ENCODE measurements around the gene SLC2A1. TPM values are rescaled to one million over a fixed set of nuclear protein-coding genes. Genes with fewer than 3 reads are reported as not detected.

Gene SLC2A1
- total and polyA plus RNA-seq, 11 donors, result 10.6 to 196 (median 29.9) TPM

DNA sequence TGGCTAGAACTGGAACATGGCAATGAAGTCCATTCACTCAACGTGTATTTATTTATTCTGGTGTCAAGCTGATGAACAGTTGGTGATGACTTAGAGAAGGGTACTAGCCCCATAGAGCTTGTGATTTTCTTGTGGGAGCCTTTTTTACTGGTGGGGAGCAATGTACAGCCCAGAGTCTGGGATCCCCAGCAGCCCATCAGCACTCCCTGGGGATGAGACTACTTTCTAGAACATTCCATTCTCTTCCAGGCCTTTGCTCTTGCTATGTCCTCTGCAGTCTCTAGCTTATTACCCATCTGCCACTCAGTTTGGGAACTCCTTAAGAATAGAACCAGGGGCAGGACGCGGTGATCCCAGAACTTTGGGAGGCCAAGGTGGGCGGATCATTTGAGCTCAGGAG is 11.6 kb downstream of the SLC2A1 start:
- Histone ChIP-seq H3K4me1 (peaks cover 0 to 83% (median 41%) of the 10 kb centered on the region in 12 donors), H3K27me3 (no peaks in the 10 kb centered on the region), H3K27ac (peak overlapping the region; percentile 67 to 92 (median 82)), H3K9me3 (no peaks in the 10 kb centered on the region), H3K36me3 (peaks cover 0 to 4% (median 0%) of the 10 kb centered on the region in 9 donors), H3K4me3 (no peak overlapping the region)
- intact Hi-C loops (cut with DNase I), result no loop called here
- WGBS, 4 donors, result 78 to 89% (median 82%) methylated on average over 3 to 4 of the region's 4 CpGs
- no peak for DNase-seq
- TF ChIP-seq, protein P1, sequence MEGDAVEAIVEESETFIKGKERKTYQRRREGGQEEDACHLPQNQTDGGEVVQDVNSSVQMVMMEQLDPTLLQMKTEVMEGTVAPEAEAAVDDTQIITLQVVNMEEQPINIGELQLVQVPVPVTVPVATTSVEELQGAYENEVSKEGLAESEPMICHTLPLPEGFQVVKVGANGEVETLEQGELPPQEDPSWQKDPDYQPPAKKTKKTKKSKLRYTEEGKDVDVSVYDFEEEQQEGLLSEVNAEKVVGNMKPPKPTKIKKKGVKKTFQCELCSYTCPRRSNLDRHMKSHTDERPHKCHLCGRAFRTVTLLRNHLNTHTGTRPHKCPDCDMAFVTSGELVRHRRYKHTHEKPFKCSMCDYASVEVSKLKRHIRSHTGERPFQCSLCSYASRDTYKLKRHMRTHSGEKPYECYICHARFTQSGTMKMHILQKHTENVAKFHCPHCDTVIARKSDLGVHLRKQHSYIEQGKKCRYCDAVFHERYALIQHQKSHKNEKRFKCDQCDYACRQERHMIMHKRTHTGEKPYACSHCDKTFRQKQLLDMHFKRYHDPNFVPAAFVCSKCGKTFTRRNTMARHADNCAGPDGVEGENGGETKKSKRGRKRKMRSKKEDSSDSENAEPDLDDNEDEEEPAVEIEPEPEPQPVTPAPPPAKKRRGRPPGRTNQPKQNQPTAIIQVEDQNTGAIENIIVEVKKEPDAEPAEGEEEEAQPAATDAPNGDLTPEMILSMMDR (IDR thresholded peaks at IDR 0.05), result no peak
- TF ChIP-seq POLR2A (IDR thresholded peaks at IDR 0.05), result no peak
- ATAC-seq, result no peak

DNA sequence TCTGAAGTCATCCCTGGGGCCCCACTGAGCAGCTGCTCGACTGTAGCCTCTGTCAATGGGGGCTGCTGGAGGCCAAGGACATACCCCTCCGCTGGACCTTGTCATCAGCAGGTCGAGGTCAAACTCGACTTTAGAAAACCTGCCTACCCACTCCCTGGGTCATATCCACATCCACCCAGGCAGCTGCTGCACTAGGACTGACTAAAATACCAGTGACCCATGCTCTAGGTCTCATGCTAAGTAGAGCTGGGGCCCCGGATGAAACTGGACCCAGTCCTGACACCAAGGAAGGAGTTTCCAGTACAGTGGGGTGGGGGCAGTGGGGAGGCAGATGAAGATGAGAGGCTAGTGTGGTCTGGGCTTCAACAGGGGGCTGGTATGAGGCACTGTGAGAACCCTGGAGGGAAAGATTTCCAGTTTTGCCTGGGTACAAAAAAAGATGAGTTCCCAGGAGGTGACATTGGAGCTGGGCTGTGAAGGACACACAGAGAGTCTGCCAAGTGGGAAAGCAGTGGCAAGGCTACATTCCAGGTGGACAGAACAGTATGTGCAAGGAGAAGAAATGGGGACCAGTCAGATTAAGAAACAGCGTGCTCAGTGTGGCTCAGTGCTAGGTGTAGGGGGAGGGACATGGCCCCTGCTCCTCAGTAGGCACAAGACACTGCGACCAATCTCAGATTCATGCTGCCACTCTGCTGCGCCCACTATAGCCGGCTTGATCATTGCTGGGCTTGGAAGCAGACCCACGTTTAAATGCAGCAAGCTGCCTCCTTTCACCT is 12.4 kb downstream of the SLC2A1 start:
- H3K27ac ChIP-seq, result peak overlapping the region; percentile 67 to 92 (median 82)
- peaks cover 0 to 4% (median 0%) of the 10 kb centered on the region in 9 donors for H3K36me3 ChIP-seq
- no peak overlapping the region for H3K4me3 ChIP-seq
- H3K4me1 ChIP-seq, result peaks cover 1 to 87% (median 49%) of the 10 kb centered on the region in 12 donors
- H3K9me3 ChIP-seq, result no peaks in the 10 kb centered on the region
- no peak for DNase-seq
- intact Hi-C loops (cut with DNase I), result no loop called here
- no peak for TF ChIP-seq POLR2A (IDR thresholded peaks at IDR 0.05)
- TF ChIP-seq, protein P1 (IDR thresholded peaks at IDR 0.05), result no peak
- WGBS, 4 donors, result 45 to 60% (median 58%) methylated on average over 10 of the region's 10 CpGs
- no peaks in the 10 kb centered on the region for H3K27me3 ChIP-seq
- ATAC-seq, result peak; percentile 11 to 41 (median 38)

DNA sequence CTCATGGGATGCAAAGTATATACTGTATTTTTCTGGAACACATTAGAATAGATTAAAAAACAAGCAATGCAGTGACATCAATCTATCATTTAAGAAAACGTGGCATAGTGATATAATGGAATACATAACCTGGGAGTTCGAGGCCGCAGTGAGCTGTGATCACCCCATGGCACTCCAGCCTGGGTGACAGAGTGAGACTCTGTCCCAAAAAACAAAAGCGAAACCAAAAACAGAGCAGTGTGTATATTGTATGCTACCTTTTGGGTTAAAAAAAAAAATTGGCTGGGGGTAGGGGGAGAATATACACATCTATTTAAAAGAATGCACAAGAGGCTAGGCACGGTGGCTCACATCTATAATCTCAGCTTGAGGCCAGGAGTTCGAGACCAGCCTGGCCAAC is 13.5 kb downstream of the SLC2A1 start:
- no peak for ATAC-seq
- DNase-seq, result no peak
- Histone ChIP-seq H3K9me3 (no peaks in the 10 kb centered on the region), H3K36me3 (peaks cover 0 to 4% (median 0%) of the 10 kb centered on the region in 9 donors), H3K27ac (peak overlapping the region in 11 of 12 donors; percentile 62 to 92 (median 82)), H3K27me3 (no peaks in the 10 kb centered on the region), H3K4me3 (no peak overlapping the region), H3K4me1 (peaks cover 7 to 96% (median 60%) of the 10 kb centered on the region in 12 donors)
- TF ChIP-seq, protein P1 (IDR thresholded peaks at IDR 0.05), result no peak
- TF ChIP-seq POLR2A (IDR thresholded peaks at IDR 0.05), result no peak
- WGBS, 4 donors, result 71 to 90% (median 77%) methylated on average over 5 to 6 of the region's 6 CpGs
- intact Hi-C loops (cut with DNase I), result no loop called here

DNA sequence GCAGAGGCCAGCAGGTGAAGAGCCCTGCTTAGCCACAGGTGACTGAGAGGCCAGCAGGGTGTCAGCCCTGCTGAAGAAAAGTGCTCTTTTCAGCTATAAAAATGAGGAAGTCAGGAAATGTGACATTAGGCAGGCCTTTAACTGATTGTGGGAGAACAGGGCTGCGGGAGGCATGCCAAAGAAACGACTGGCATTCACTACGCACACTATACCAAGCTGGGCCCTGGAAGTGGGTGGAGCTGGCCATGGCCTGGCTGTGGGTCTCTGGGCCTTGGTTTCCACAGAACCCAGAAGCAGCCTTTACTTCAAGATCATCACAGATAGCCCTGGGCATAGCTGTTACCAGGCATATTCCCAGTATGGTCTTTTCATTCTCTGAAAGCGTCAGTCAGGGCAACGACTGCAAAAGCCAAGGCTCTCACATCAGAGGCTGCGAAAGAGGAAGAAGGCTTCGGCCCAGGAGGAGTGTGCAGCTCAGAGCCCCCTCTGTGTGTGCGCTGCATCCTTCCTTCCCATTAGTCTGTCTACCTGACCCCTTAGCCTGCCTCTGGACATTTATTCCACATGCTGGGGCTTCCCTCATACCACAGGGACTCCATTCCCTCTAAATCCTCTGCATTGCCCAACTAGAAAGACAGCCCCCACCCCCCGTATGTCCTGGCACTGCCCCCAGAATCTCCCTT is 14.3 kb downstream of the SLC2A1 start:
- Histone ChIP-seq H3K27me3 (no peaks in the 10 kb centered on the region), H3K27ac (peak overlapping the region; percentile 62 to 92 (median 82)), H3K4me3 (peak overlapping the region in 1 of 12 donors; percentile 8), H3K36me3 (peaks cover 0 to 4% (median 0%) of the 10 kb centered on the region in 9 donors), H3K4me1 (peaks cover 7 to 98% (median 64%) of the 10 kb centered on the region in 12 donors), H3K9me3 (no peaks in the 10 kb centered on the region)
- TF ChIP-seq, protein P1 (IDR thresholded peaks at IDR 0.05), result no peak
- TF ChIP-seq POLR2A (IDR thresholded peaks at IDR 0.05), result no peak
- 48 to 71% (median 53%) methylated on average over 9 of the region's 9 CpGs for WGBS, 4 donors
- DNase-seq, result peak; percentile 71 to 87 (median 79)
- intact Hi-C loops (cut with DNase I), result no loop called here
- peak; percentile 36 to 67 (median 50) for ATAC-seq
